ENCODE results near the gene CCDC138. TPM values are rescaled to one million over a fixed set of nuclear protein-coding genes. Genes with fewer than 3 reads are reported as not detected.

CCDC138 gene
- polyA plus RNA-seq, 3 donors, result 0.52 to 2.0 (median 0.88) TPM

GRCh38 chr2:108911401-108911800 lies 124.8 kb downstream of the CCDC138 start:
- H3K27ac ChIP-seq (ENCODE audit: low read depth, low read length), result no peak overlapping the region
- 85 to 92% (median 90%) methylated on average over 5 of the region's 5 CpGs for WGBS, 3 donors

- H3K27ac ChIP-seq (ENCODE audit: low read depth, low read length), result no peak overlapping the region
- 78 to 81% (median 79%) methylated on average over 21 of the region's 21 CpGs for WGBS, 3 donors
These were observed 125.4 kb downstream of the CCDC138 start for GRCh38 chr2:108911807-108912628.

GRCh38 chr2:108912629-108912902 lies 126.0 kb downstream of the CCDC138 start:
- H3K27ac ChIP-seq (ENCODE audit: low read depth, low read length), result no peak overlapping the region
- 72 to 91% (median 84%) methylated on average over 5 of the region's 5 CpGs for WGBS, 3 donors

- WGBS, 3 donors, result 66 to 70% (median 70%) methylated on average over 15 of the region's 15 CpGs
- no peak overlapping the region for H3K27ac ChIP-seq (ENCODE audit: low read depth, low read length)
These were observed 129.7 kb downstream of the CCDC138 start for GRCh38 chr2:108916122-108916795.

- H3K27ac ChIP-seq (ENCODE audit: low read depth, low read length), result no peak overlapping the region
- WGBS, 3 donors, result 33 to 48% (median 36%) methylated on average over 14 of the region's 14 CpGs
These were observed 130.3 kb downstream of the CCDC138 start for GRCh38 chr2:108916796-108917421.

GRCh38 chr2:108917526-108917925 lies 131.0 kb downstream of the CCDC138 start:
- 64 to 87% (median 85%) methylated on average over 5 of the region's 5 CpGs for WGBS, 3 donors
- no peak overlapping the region for H3K27ac ChIP-seq (ENCODE audit: low read depth, low read length)

GRCh38 chr2:108918156-108918874 lies 131.7 kb downstream of the CCDC138 start:
- no peak overlapping the region for H3K27ac ChIP-seq (ENCODE audit: low read depth, low read length)
- WGBS, 3 donors, result 88 to 94% (median 93%) methylated on average over 15 of the region's 15 CpGs

- H3K27ac ChIP-seq (ENCODE audit: low read depth, low read length), result no peak overlapping the region
- 84 to 94% (median 90%) methylated on average over 14 of the region's 14 CpGs for WGBS, 3 donors
These were observed 132.4 kb downstream of the CCDC138 start for GRCh38 chr2:108918941-108919341.

GRCh38 chr2:108919571-108920373 lies 133.2 kb downstream of the CCDC138 start:
- WGBS, 3 donors, result 87 to 93% (median 92%) methylated on average over 19 of the region's 19 CpGs
- H3K27ac ChIP-seq (ENCODE audit: low read depth, low read length), result no peak overlapping the region

- 61 to 77% (median 74%) methylated on average over 7 of the region's 7 CpGs for WGBS, 3 donors
- H3K27ac ChIP-seq (ENCODE audit: low read depth, low read length), result no peak overlapping the region
These were observed 134.1 kb downstream of the CCDC138 start for GRCh38 chr2:108920686-108921085.

GRCh38 chr2:108921096-108922030 lies 134.8 kb downstream of the CCDC138 start:
- WGBS, 3 donors, result 79 to 87% (median 83%) methylated on average over 16 of the region's 16 CpGs

GRCh38 chr2:108922141-108922915 lies 135.8 kb downstream of the CCDC138 start:
- WGBS, 3 donors, result 71 to 82% (median 78%) methylated on average over 11 of the region's 11 CpGs

More at GRCh38 chr2:108921096-108922030, 134.8 kb downstream of the CCDC138 start:
- H3K27ac ChIP-seq (ENCODE audit: low read depth, low read length), result no peak overlapping the region

GRCh38 chr2:108923019-108923700 lies 136.6 kb downstream of the CCDC138 start:
- no peak overlapping the region for H3K27ac ChIP-seq (ENCODE audit: low read depth, low read length)
- WGBS, 3 donors, result 59 to 81% (median 78%) methylated on average over 12 of the region's 12 CpGs

More at GRCh38 chr2:108922141-108922915, 135.8 kb downstream of the CCDC138 start:
- no peak overlapping the region for H3K27ac ChIP-seq (ENCODE audit: low read depth, low read length)

- 73 to 85% (median 84%) methylated on average over 13 of the region's 13 CpGs for WGBS, 3 donors
- no peak overlapping the region for H3K27ac ChIP-seq (ENCODE audit: low read depth, low read length)
These were observed 137.4 kb downstream of the CCDC138 start for GRCh38 chr2:108923736-108924579.
